NCI-H510A (cell line): ENCODE measurements around the gene MBIP.

Experiments used
- DNase-seq: peaks from one replicate; lab custom pipeline; 2025; lab: John Stamatoyannopoulos, UW

MBIP gene

GRCh38 chr14:36264107-36264506 lies 56.3 kb downstream of the MBIP start:
- no peak for DNase-seq

GRCh38 chr14:36260970-36261640 lies 59.3 kb downstream of the MBIP start:
- DNase-seq, result no peak

- no peak for DNase-seq
These were observed 62.2 kb downstream of the MBIP start for GRCh38 chr14:36258241-36258640.

- no peak for DNase-seq
These were observed 64.2 kb downstream of the MBIP start for GRCh38 chr14:36256126-36256801.

- no peak for DNase-seq
These were observed 66.3 kb downstream of the MBIP start for GRCh38 chr14:36254020-36254624.
